ENCODE results near the gene ZBTB46.

GRCh38 chr20:63740070-63740626 is 90.9 kb downstream of the ZBTB46 start:
- TF ChIP-seq, protein P1, sequence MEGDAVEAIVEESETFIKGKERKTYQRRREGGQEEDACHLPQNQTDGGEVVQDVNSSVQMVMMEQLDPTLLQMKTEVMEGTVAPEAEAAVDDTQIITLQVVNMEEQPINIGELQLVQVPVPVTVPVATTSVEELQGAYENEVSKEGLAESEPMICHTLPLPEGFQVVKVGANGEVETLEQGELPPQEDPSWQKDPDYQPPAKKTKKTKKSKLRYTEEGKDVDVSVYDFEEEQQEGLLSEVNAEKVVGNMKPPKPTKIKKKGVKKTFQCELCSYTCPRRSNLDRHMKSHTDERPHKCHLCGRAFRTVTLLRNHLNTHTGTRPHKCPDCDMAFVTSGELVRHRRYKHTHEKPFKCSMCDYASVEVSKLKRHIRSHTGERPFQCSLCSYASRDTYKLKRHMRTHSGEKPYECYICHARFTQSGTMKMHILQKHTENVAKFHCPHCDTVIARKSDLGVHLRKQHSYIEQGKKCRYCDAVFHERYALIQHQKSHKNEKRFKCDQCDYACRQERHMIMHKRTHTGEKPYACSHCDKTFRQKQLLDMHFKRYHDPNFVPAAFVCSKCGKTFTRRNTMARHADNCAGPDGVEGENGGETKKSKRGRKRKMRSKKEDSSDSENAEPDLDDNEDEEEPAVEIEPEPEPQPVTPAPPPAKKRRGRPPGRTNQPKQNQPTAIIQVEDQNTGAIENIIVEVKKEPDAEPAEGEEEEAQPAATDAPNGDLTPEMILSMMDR (IDR thresholded peaks at IDR 0.05): no peak
- no peak for TF ChIP-seq ZFX (IDR thresholded peaks at IDR 0.05; ENCODE audit: borderline replicate concordance)

All from 22Rv1 (cell line).